CD4-positive, alpha-beta memory T cell (primary cell): ENCODE results near the gene ABL1. TPM values are rescaled to one million over a fixed set of nuclear protein-coding genes. Genes with fewer than 3 reads are reported as not detected.

Experiments used
- CTCF ChIA-PET: fragments of 350-600 bp; sonication (Branson Sonifier 250); formaldehyde crosslinking; loops from one replicate; lab custom pipeline; 2021; ENCODE audit warnings: inconsistent platforms; ENCODE audit not compliant: partially characterized antibody; lab: Charles Lee
- POLR2A ChIA-PET: fragments of 350-600 bp; sonication (Branson Sonifier 250); formaldehyde crosslinking; loops from one replicate; lab custom pipeline; 2021; ENCODE audit not compliant: partially characterized antibody; lab: Charles Lee
- DNase-seq, 5 donors: peaks; one replicate each; pipeline versions ENCODE4 v3.0.0 to v3.0.0-alpha.2; 2020 to 2022; ENCODE audit warnings: mixed read lengths in 1 of 5
- H3K27ac ChIP-seq: one replicate; pipeline ENCODE4 v1.7.0; 2013; ENCODE audit warnings: low read depth, low read length
- H3K27me3 ChIP-seq: 2 replicates; pipeline ENCODE4 v1.7.0; 2013; ENCODE audit warnings: mild to moderate bottlenecking, low read length, moderate library complexity; ENCODE audit not compliant: insufficient read depth
- H3K36me3 ChIP-seq: 2 replicates; pipeline ENCODE4 v1.7.0; 2013; ENCODE audit warnings: mild to moderate bottlenecking, low read length, moderate library complexity; ENCODE audit not compliant: insufficient read depth
- H3K4me1 ChIP-seq: 2 replicates; pipeline ENCODE4 v1.7.0; 2013; ENCODE audit warnings: mild to moderate bottlenecking, low read length, moderate library complexity; ENCODE audit not compliant: insufficient read depth
- H3K4me3 ChIP-seq, 2 donors: one replicate each; pipeline ENCODE4 v1.7.0; 2013; ENCODE audit warnings: low read length in 2 of 2, mild to moderate bottlenecking in 1 of 2
- H3K9me3 ChIP-seq, 2 donors: one replicate each; pipeline ENCODE4 v1.7.0; 2013; ENCODE audit warnings: low read length in 2 of 2, control low read depth in 1 of 2; ENCODE audit not compliant: control insufficient read depth in 1 of 2
- H3K27ac Mint-ChIP-seq, 7 donors: one replicate each; pipeline ENCODE4 v1.8.0; 2020 to 2021; ENCODE audit warnings: mixed read lengths in 7 of 7, mild to moderate bottlenecking in 6 of 7, inconsistent platforms in 3 of 7, moderate library complexity in 3 of 7
- H3K27me3 Mint-ChIP-seq, 2 donors: one replicate each; pipeline ENCODE4 v1.8.0; 2020 to 2021; ENCODE audit warnings: mixed read lengths in 2 of 2
- H3K36me3 Mint-ChIP-seq, 2 donors: one replicate each; pipeline ENCODE4 v1.8.0; 2020 to 2021; ENCODE audit warnings: mixed read lengths in 2 of 2, inconsistent platforms in 1 of 2, mild to moderate bottlenecking in 1 of 2
- H3K4me1 Mint-ChIP-seq, 4 donors: one replicate each; pipeline ENCODE4 v1.8.0; 2020 to 2021; ENCODE audit warnings: mixed read lengths in 4 of 4, mild to moderate bottlenecking in 1 of 4
- H3K4me3 Mint-ChIP-seq, 8 donors: one replicate each; pipeline ENCODE4 v1.8.0; 2020 to 2021; ENCODE audit warnings: mixed read lengths in 8 of 8, mild to moderate bottlenecking in 7 of 8, moderate library complexity in 6 of 8, inconsistent platforms in 3 of 8
- H3K9me3 Mint-ChIP-seq, 8 donors: one replicate each; pipeline ENCODE4 v1.8.0; 2020 to 2021; ENCODE audit warnings: mixed read lengths in 8 of 8, mild to moderate bottlenecking in 5 of 8, inconsistent platforms in 3 of 8, moderate library complexity in 1 of 8
- intact Hi-C: fragments of 100-400 bp; cut with micrococcal nuclease; formaldehyde crosslinking; loops from one replicate; pipeline ENCODE4 v1.15.1; 2023
- polyA plus RNA-seq, 2 donors: library from polyadenylated mRNA; unstranded; fragments of 300-500 nt; fragmentation: Illumina TruSeq; gene quantifications; one replicate each; pipeline ENCODE4 v1.2.3, GENCODE V29; 2021
- total RNA-seq, 2 experiments: library from RNA; stranded (reverse); gene quantifications; one replicate each; pipeline ENCODE4 v1.2.3, GENCODE V29; 2021

Gene ABL1
- total and polyA plus RNA-seq, 4 experiments from 2014 or later: 3.2 to 34.4 (median 23.0) TPM

GRCh38 chr9:130900701-130901497 is 65.8 kb downstream of the ABL1 start:
- no peak overlapping the region for H3K4me3 ChIP-seq
- H3K9me3 ChIP-seq: no peaks in the 10 kb centered on the region
- H3K27me3 Mint-ChIP-seq: peaks cover 0 to 2% of the 10 kb centered on the region in 2 donors
- ChIA-PET POLR2A (no interaction called here), CTCF (no interaction called here)
- no peak overlapping the region for H3K27ac ChIP-seq
- H3K4me1 Mint-ChIP-seq: no peaks in the 10 kb centered on the region
- H3K4me1 ChIP-seq: no peaks in the 10 kb centered on the region
- intact Hi-C loops: no loop called here
- H3K36me3 Mint-ChIP-seq: no peaks in the 10 kb centered on the region
- H3K4me3 Mint-ChIP-seq: no peak overlapping the region
- no peaks in the 10 kb centered on the region for H3K36me3 ChIP-seq
- DNase-seq: peak in 1 of 5 donors; percentile 21
- H3K27me3 ChIP-seq: no peaks in the 10 kb centered on the region
- no peaks in the 10 kb centered on the region for H3K9me3 Mint-ChIP-seq
- H3K27ac Mint-ChIP-seq: no peak overlapping the region

- no peaks in the 10 kb centered on the region for H3K27me3 ChIP-seq
- intact Hi-C loops: no loop called here
- Mint-ChIP-seq H3K9me3 (no peaks in the 10 kb centered on the region), H3K4me1 (no peaks in the 10 kb centered on the region), H3K36me3 (no peaks in the 10 kb centered on the region), H3K27me3 (peaks cover 0 to 2% of the 10 kb centered on the region in 2 donors), H3K27ac (no peak overlapping the region), H3K4me3 (no peak overlapping the region)
- H3K9me3 ChIP-seq: no peaks in the 10 kb centered on the region
- H3K4me1 ChIP-seq: no peaks in the 10 kb centered on the region
- ChIA-PET POLR2A (no interaction called here), CTCF (no interaction called here)
- H3K36me3 ChIP-seq: no peaks in the 10 kb centered on the region
- no peak for DNase-seq
- no peak overlapping the region for H3K4me3 ChIP-seq
- no peak overlapping the region for H3K27ac ChIP-seq
Measured at GRCh38 chr9:130901498-130902203, 66.6 kb downstream of the ABL1 start.

- Histone ChIP-seq H3K36me3 (no peaks in the 10 kb centered on the region), H3K4me3 (no peak overlapping the region), H3K4me1 (no peaks in the 10 kb centered on the region), H3K9me3 (no peaks in the 10 kb centered on the region), H3K27ac (no peak overlapping the region), H3K27me3 (no peaks in the 10 kb centered on the region)
- no peak overlapping the region for H3K4me3 Mint-ChIP-seq
- peak in 1 of 5 donors; percentile 17 for DNase-seq
- peaks cover 0 to 2% of the 10 kb centered on the region in 2 donors for H3K27me3 Mint-ChIP-seq
- H3K4me1 Mint-ChIP-seq: no peaks in the 10 kb centered on the region
- peak overlapping the region in 1 of 7 donors; percentile 53 for H3K27ac Mint-ChIP-seq
- ChIA-PET CTCF (no interaction called here), POLR2A (no interaction called here)
- no peaks in the 10 kb centered on the region for H3K9me3 Mint-ChIP-seq
- H3K36me3 Mint-ChIP-seq: no peaks in the 10 kb centered on the region
- intact Hi-C loops: no loop called here
Measured at GRCh38 chr9:130902204-130903185, 67.4 kb downstream of the ABL1 start.

- Mint-ChIP-seq H3K4me3 (no peak overlapping the region), H3K36me3 (no peaks in the 10 kb centered on the region), H3K27ac (peak overlapping the region in 1 of 7 donors; percentile 53), H3K9me3 (no peaks in the 10 kb centered on the region), H3K4me1 (no peaks in the 10 kb centered on the region), H3K27me3 (peaks cover 1 to 2% of the 10 kb centered on the region in 2 donors)
- peak in 1 of 5 donors; percentile 16 for DNase-seq
- ChIA-PET CTCF (no interaction called here), POLR2A (no interaction called here)
- no peaks in the 10 kb centered on the region for H3K9me3 ChIP-seq
- H3K4me1 ChIP-seq: no peaks in the 10 kb centered on the region
- H3K27ac ChIP-seq: no peak overlapping the region
- H3K4me3 ChIP-seq: no peak overlapping the region
- H3K36me3 ChIP-seq: no peaks in the 10 kb centered on the region
- intact Hi-C loops: no loop called here
- no peaks in the 10 kb centered on the region for H3K27me3 ChIP-seq
Measured at GRCh38 chr9:130903194-130904069, 68.4 kb downstream of the ABL1 start.

DNA sequence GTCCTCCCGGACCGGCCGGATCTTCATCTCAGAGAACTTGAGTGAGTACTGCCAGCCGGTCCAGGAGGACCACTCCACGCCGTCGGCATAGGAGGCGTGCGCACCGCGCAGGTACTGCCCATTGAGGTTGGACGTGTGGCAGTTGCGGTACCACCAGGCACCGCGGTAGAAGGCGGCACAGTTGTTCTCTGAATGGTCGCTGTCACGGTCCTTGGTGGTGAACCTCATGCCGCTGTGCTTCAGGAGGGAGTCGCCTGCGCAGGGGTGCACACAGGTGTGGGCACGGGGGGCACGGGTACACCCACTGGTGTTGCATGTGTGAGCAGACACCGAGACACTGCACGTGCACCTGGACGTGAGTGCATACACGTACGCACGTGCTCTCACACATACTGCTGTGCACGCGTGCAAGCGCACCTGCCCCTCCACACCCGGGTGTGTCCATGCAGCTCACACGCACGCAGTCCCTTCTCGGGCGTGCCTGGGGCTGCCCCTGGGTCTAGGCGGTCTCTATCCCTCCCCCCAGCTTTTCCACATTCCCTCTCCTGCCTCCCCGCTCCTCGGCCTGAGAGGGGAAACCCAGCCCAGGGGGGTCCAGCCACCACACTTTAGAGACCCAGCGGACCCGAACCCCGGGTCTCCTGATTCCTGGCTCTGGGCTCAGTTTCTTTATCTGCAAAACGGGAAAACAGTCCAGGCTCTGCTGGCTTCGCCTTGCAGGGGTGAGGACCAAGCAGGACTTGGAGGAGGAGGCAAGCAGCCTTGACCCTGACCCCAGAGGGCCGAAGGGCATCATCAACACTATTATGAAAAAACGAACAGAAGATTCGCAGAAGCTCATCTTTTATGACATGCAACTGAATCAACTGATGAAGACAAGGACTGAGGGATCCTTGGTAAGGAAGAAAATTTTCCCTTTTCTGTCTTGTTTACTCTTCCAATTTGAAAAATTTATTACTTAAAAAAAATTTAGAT is 69.3 kb downstream of the ABL1 start:
- Histone ChIP-seq H3K4me1 (no peaks in the 10 kb centered on the region), H3K9me3 (no peaks in the 10 kb centered on the region), H3K4me3 (no peak overlapping the region), H3K36me3 (no peaks in the 10 kb centered on the region), H3K27me3 (no peaks in the 10 kb centered on the region), H3K27ac (no peak overlapping the region)
- no peaks in the 10 kb centered on the region for H3K4me1 Mint-ChIP-seq
- H3K27me3 Mint-ChIP-seq: peaks cover 1 to 2% of the 10 kb centered on the region in 2 donors
- ChIA-PET CTCF (no interaction called here), POLR2A (no interaction called here)
- DNase-seq: peak in 1 of 5 donors; percentile 4
- no peaks in the 10 kb centered on the region for H3K36me3 Mint-ChIP-seq
- no peaks in the 10 kb centered on the region for H3K9me3 Mint-ChIP-seq
- H3K27ac Mint-ChIP-seq: peak overlapping the region in 1 of 7 donors; percentile 29
- no peak overlapping the region for H3K4me3 Mint-ChIP-seq
- intact Hi-C loops: no loop called here
